GM18868 (cell line): ENCODE measurements around the gene PSMF1.
"Not testable (repeated sequence)": the region's sequence is repeated elsewhere in the genome, so short reads cannot be mapped to it uniquely, and the experiment has no call there.

Experiments used
- ATAC-seq: cut with Tn5 transposase; IDR thresholded peaks from one replicate; pipeline ENCODE4 v1.9.1; 2021; ENCODE audit warnings: mild to moderate bottlenecking, moderate library complexity; ENCODE audit not compliant: unreplicated experiment

PSMF1 gene

GRCh38 chr20:1212023-1212422 is 93.6 kb downstream of the PSMF1 start:
- no peak for ATAC-seq

- peak; percentile 67 for ATAC-seq
Measured at GRCh38 chr20:1212607-1213396, 94.4 kb downstream of the PSMF1 start.

GRCh38 chr20:1214838-1215261 is 96.4 kb downstream of the PSMF1 start:
- ATAC-seq: no peak

GRCh38 chr20:1215386-1216170 is 97.2 kb downstream of the PSMF1 start:
- no peak for ATAC-seq

GRCh38 chr20:1216527-1217427 is 98.4 kb downstream of the PSMF1 start:
- not testable (repeated sequence) for ATAC-seq
